CD4-positive, alpha-beta T cell (primary cell): ENCODE data around the gene KCNMB2. TPM values are rescaled to one million over a fixed set of nuclear protein-coding genes. Genes with fewer than 3 reads are reported as not detected.

Source experiments
- ATAC-seq: fragments of 200-7000 bp; cut with Tn5 transposase; one replicate; pipeline ENCODE4 v1.10.0; 2022; ENCODE audit warnings: mild to moderate bottlenecking; ENCODE audit not compliant: poor library complexity
- CTCF ChIA-PET: fragments of 350-600 bp; sonication (Branson Sonifier 250); formaldehyde crosslinking; loops from one replicate; lab custom pipeline; 2021; ENCODE audit warnings: antibody characterized with exemption, inconsistent platforms; lab: Charles Lee
- POLR2A ChIA-PET: fragments of 350-600 bp; sonication (Branson Sonifier 250); formaldehyde crosslinking; loops from one replicate; lab custom pipeline; 2021; ENCODE audit warnings: antibody characterized with exemption, inconsistent platforms; lab: Charles Lee
- DNase-seq, 14 experiments: peaks; one replicate each; pipeline ENCODE4 v3.0.0-alpha.2; 2013 to 2020; ENCODE audit warnings: mixed read lengths in 2 of 14
- H3K27ac ChIP-seq, 2 donors: one replicate each; pipeline versions ENCODE4 v1.5.1 to v1.7.0; 2013; ENCODE audit warnings: low read length in 2 of 2, low read depth in 1 of 2, mild to moderate bottlenecking in 1 of 2
- H3K27me3 ChIP-seq, 2 experiments: 1 replicate in 1 of 2; 2 replicates in 1 of 2; pipeline versions ENCODE4 v1.6.1 to v1.7.0; 2013; ENCODE audit warnings: low read length in 2 of 2, control low read depth in 1 of 2, mild to moderate bottlenecking in 1 of 2, moderate library complexity in 1 of 2; ENCODE audit not compliant: insufficient read depth in 2 of 2, control insufficient read depth in 1 of 2
- H3K36me3 ChIP-seq: one replicate; pipeline ENCODE4 v1.6.1; 2013; ENCODE audit warnings: low read length, control low read depth; ENCODE audit not compliant: insufficient read depth
- H3K4me1 ChIP-seq: one replicate; pipeline ENCODE4 v1.6.1; 2013; ENCODE audit warnings: low read length, control low read depth; ENCODE audit not compliant: insufficient read depth
- H3K4me3 ChIP-seq: one replicate; pipeline ENCODE4 v1.5.1; 2013; ENCODE audit warnings: mild to moderate bottlenecking, low read length, moderate library complexity
- H3K9me3 ChIP-seq, 2 experiments: 1 replicate in 1 of 2; 2 replicates in 1 of 2; pipeline versions ENCODE4 v1.6.1 to v1.7.0; 2013; ENCODE audit warnings: low read length in 2 of 2, mild to moderate bottlenecking in 2 of 2, control low read depth in 1 of 2, moderate library complexity in 1 of 2; ENCODE audit not compliant: control insufficient read depth in 1 of 2, insufficient read depth in 1 of 2
- H3K27ac Mint-ChIP-seq: one replicate; pipeline ENCODE4 v1.8.0; 2020; ENCODE audit warnings: mixed read lengths
- H3K27me3 Mint-ChIP-seq: one replicate; pipeline ENCODE4 v1.8.0; 2021; ENCODE audit warnings: mixed read lengths
- H3K36me3 Mint-ChIP-seq: one replicate; pipeline ENCODE4 v1.8.0; 2021; ENCODE audit warnings: low read depth, mixed read lengths
- H3K4me1 Mint-ChIP-seq: one replicate; pipeline ENCODE4 v1.8.0; 2021; ENCODE audit warnings: low read depth, mixed read lengths
- H3K4me3 Mint-ChIP-seq: one replicate; pipeline ENCODE4 v1.8.0; 2020; ENCODE audit warnings: mild to moderate bottlenecking, mixed read lengths
- H3K9me3 Mint-ChIP-seq: one replicate; pipeline ENCODE4 v1.8.0; 2020; ENCODE audit warnings: mixed read lengths
- CTCF ChIP-seq: fragments of 200-600 bp; IDR thresholded peaks from one replicate; pipeline ENCODE4 v1.8.0; 2022; ENCODE audit warnings: antibody characterized with exemption, mild to moderate bottlenecking
- intact Hi-C, 2 experiments: fragments of 100-400 bp; cut with DNase I in 1 of 2; cut with micrococcal nuclease in 1 of 2; formaldehyde crosslinking; loops; one replicate each; pipeline versions ENCODE4 v1.15.1 to v1.9.0; 2023 to 2025; cut with DNase I, micrococcal nuclease
- total RNA-seq, 174 experiments: library from RNA in 2 of 174; stranded (reverse) in 2 of 174; gene quantifications; one replicate each; pipeline ENCODE4 v1.2.3 and lab custom pipeline; 2021 to 2026

The KCNMB2 gene
- total RNA-seq, 2 experiments from 2014 or later = not detected

- Mint-ChIP-seq H3K27ac (no peak overlapping the region), H3K4me3 (no peak overlapping the region)
- intact Hi-C loops = no loop called here
Measured at GRCh38 chr3:178870085-178870484, 333.8 kb downstream of the KCNMB2 start.

GRCh38 chr3:178875157-178875556 is 338.9 kb downstream of the KCNMB2 start:
- no peak overlapping the region for H3K27ac Mint-ChIP-seq
- intact Hi-C loops = no loop called here
- H3K4me1 Mint-ChIP-seq = no peaks in the 10 kb centered on the region
- no peak for DNase-seq
- H3K4me3 Mint-ChIP-seq = no peak overlapping the region
- ChIA-PET POLR2A (no interaction called here), CTCF (no interaction called here)
- H3K27ac ChIP-seq = no peak overlapping the region
- no peaks in the 10 kb centered on the region for H3K4me1 ChIP-seq
- H3K9me3 Mint-ChIP-seq = no peaks in the 10 kb centered on the region
- no peak for ATAC-seq
- no peaks in the 10 kb centered on the region for H3K36me3 Mint-ChIP-seq
- TF ChIP-seq CTCF = no peak
- H3K36me3 ChIP-seq = no peaks in the 10 kb centered on the region
- no peaks in the 10 kb centered on the region for H3K9me3 ChIP-seq
- no peak overlapping the region for H3K4me3 ChIP-seq
- no peaks in the 10 kb centered on the region for H3K27me3 Mint-ChIP-seq
- H3K27me3 ChIP-seq = no peaks in the 10 kb centered on the region

More at GRCh38 chr3:178870085-178870484, 333.8 kb downstream of the KCNMB2 start:
- TF ChIP-seq CTCF = no peak
- peaks cover 4% of the 10 kb centered on the region for H3K9me3 Mint-ChIP-seq
- Histone ChIP-seq H3K4me1 (no peaks in the 10 kb centered on the region), H3K27ac (no peak overlapping the region), H3K4me3 (no peak overlapping the region), H3K9me3 (no peaks in the 10 kb centered on the region), H3K27me3 (no peaks in the 10 kb centered on the region), H3K36me3 (no peaks in the 10 kb centered on the region)
- no peaks in the 10 kb centered on the region for H3K4me1 Mint-ChIP-seq
- POLR2A ChIA-PET = no interaction called here
- ATAC-seq (no peak), DNase-seq (no peak)
- H3K27me3 Mint-ChIP-seq = no peaks in the 10 kb centered on the region
- no peaks in the 10 kb centered on the region for H3K36me3 Mint-ChIP-seq
- CTCF ChIA-PET = no interaction called here

GRCh38 chr3:178875836-178876235 is 339.6 kb downstream of the KCNMB2 start:
- ATAC-seq = no peak
- H3K4me1 ChIP-seq = no peaks in the 10 kb centered on the region
- Mint-ChIP-seq H3K36me3 (no peaks in the 10 kb centered on the region), H3K27me3 (peaks cover 5% of the 10 kb centered on the region), H3K4me3 (no peak overlapping the region), H3K4me1 (no peaks in the 10 kb centered on the region), H3K27ac (no peak overlapping the region), H3K9me3 (no peaks in the 10 kb centered on the region)
- TF ChIP-seq CTCF = no peak
- POLR2A ChIA-PET = no interaction called here
- CTCF ChIA-PET = no interaction called here
- H3K27me3 ChIP-seq = no peaks in the 10 kb centered on the region
- H3K27ac ChIP-seq = no peak overlapping the region
- no peak overlapping the region for H3K4me3 ChIP-seq
- H3K36me3 ChIP-seq = no peaks in the 10 kb centered on the region
- DNase-seq = no peak
- no peaks in the 10 kb centered on the region for H3K9me3 ChIP-seq
- intact Hi-C loops = no loop called here
